ENCODE measurements around the gene MVB12B. TPM values are rescaled to one million over a fixed set of nuclear protein-coding genes. Genes with fewer than 3 reads are reported as not detected.
A peak's percentile ranks its signal among the peaks of the same experiment; 100 is the strongest.

The MVB12B gene
- total and polyA plus RNA-seq, 8 donors, result 2.3 to 21.9 (median 6.4) TPM

DNA sequence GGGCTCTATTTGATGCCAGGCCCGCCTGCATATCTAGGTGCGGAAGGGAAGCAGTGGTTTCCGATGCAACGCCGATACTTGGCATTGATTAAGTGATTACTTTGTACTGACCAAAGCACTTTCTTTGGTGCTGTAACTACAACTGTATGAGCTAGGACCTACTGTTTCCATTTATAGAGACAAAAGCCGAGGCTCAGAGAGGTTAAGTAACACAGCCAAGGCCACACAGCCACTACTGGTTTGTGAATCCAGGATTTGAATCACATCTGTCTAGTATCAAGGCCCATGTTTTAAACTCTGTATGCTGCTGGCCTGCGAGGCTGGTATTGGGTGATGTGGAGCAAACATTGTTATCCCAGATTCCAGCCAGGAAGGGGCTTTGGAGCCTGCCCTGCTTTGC, 41.4 kb downstream of the MVB12B start:
- Histone ChIP-seq H3K4me3 (no peak overlapping the region), H3K36me3 (no peaks in the 10 kb centered on the region), H3K4me1 (peaks cover 6 to 58% (median 35%) of the 10 kb centered on the region in 4 donors), H3K9me3 (peaks cover 0 to under 1% (median 0%) of the 10 kb centered on the region in 4 donors), H3K27me3 (no peaks in the 10 kb centered on the region), H3K27ac (no peak overlapping the region)
- intact Hi-C loops (cut with DNase I; ENCODE audit: low total_unique reads), result no loop called here
- TF ChIP-seq EP300 (IDR thresholded peaks at IDR 0.05) (no peak), POLR2AphosphoS5 (IDR thresholded peaks at IDR 0.05) (no peak), CTCF (IDR thresholded peaks at IDR 0.05) (no peak), POLR2A (IDR thresholded peaks at IDR 0.05) (no peak)
- DNase-seq, result no peak
- 87 to 95% (median 94%) methylated on average over 7 of the region's 7 CpGs for WGBS, 5 donors

- TF ChIP-seq EP300 (IDR thresholded peaks at IDR 0.05), result no peak
- DNase-seq, result no peak
- Histone ChIP-seq H3K27me3 (no peaks in the 10 kb centered on the region), H3K9me3 (no peaks in the 10 kb centered on the region), H3K4me3 (no peak overlapping the region), H3K4me1 (peaks cover 0 to 61% (median 38%) of the 10 kb centered on the region in 4 donors), H3K36me3 (no peaks in the 10 kb centered on the region), H3K27ac (no peak overlapping the region)
- intact Hi-C loops (cut with DNase I; ENCODE audit: low total_unique reads), result no loop called here
- WGBS, 5 donors, result 89 to 94% (median 91%) methylated on average over 17 of the region's 17 CpGs
Measured at GRCh38 chr9:126371007-126371870, 44.6 kb downstream of the MVB12B start.

- no peaks in the 10 kb centered on the region for H3K27me3 ChIP-seq
- H3K4me3 ChIP-seq, result no peak overlapping the region
- 88 to 96% (median 93%) methylated on average over 6 of the region's 6 CpGs for WGBS, 5 donors
- intact Hi-C loops (cut with DNase I; ENCODE audit: low total_unique reads), result no loop called here
- peak overlapping the region in 1 of 5 donors; percentile 14 for H3K27ac ChIP-seq
- H3K36me3 ChIP-seq, result no peaks in the 10 kb centered on the region
- DNase-seq, result no peak
- no peaks in the 10 kb centered on the region for H3K9me3 ChIP-seq
- TF ChIP-seq POLR2A (IDR thresholded peaks at IDR 0.05), result no peak
- no peak for TF ChIP-seq CTCF (IDR thresholded peaks at IDR 0.05)
- no peak for TF ChIP-seq POLR2AphosphoS5 (IDR thresholded peaks at IDR 0.05)
- no peak for TF ChIP-seq EP300 (IDR thresholded peaks at IDR 0.05)
- H3K4me1 ChIP-seq, result peaks cover 0 to 62% (median 34%) of the 10 kb centered on the region in 4 donors
Measured at GRCh38 chr9:126372716-126373115, 46.1 kb downstream of the MVB12B start.

GRCh38 chr9:126373241-126373640, 46.6 kb downstream of the MVB12B start:
- intact Hi-C loops (cut with DNase I; ENCODE audit: low total_unique reads), result no loop called here

More at GRCh38 chr9:126373241-126373640, 46.6 kb downstream of the MVB12B start:
- no peaks in the 10 kb centered on the region for H3K9me3 ChIP-seq
- peaks cover 0 to 65% (median 34%) of the 10 kb centered on the region in 4 donors for H3K4me1 ChIP-seq
- H3K4me3 ChIP-seq, result no peak overlapping the region
- no peak for DNase-seq
- no peaks in the 10 kb centered on the region for H3K36me3 ChIP-seq
- peak overlapping the region in 1 of 5 donors; percentile 14 for H3K27ac ChIP-seq
- WGBS, 5 donors, result 67 to 80% (median 76%) methylated on average over 5 of the region's 5 CpGs
- TF ChIP-seq CTCF (IDR thresholded peaks at IDR 0.05) (no peak), POLR2AphosphoS5 (IDR thresholded peaks at IDR 0.05) (no peak), EP300 (IDR thresholded peaks at IDR 0.05) (no peak)
- no peaks in the 10 kb centered on the region for H3K27me3 ChIP-seq
